Measurements from ENCODE around the gene EDN3. TPM values are rescaled to one million over a fixed set of nuclear protein-coding genes. Genes with fewer than 3 reads are reported as not detected.
"Not testable (repeated sequence)": the region's sequence is repeated elsewhere in the genome, so short reads cannot be mapped to it uniquely, and the experiment has no call there.

Gene EDN3
- total and polyA plus RNA-seq, 2 of the 8 experiments (the other 6 are each of a cell fraction or from before 2014, with no cell fraction given): 0.17 to 0.38 TPM

GRCh38 chr20:59356662-59357165, 56.3 kb downstream of the EDN3 start (continued):
- TF ChIP-seq HDAC6 (IDR thresholded peaks at IDR 0.05; ENCODE audit: low read depth, low read length) (no peak), TAF1 (IDR thresholded peaks at IDR 0.05; ENCODE audit: low read depth, low read length) (no peak), CHD1 (IDR thresholded peaks at IDR 0.05; ENCODE audit: low read depth, low read length) (no peak)
- TF ChIP-seq, protein P1, sequence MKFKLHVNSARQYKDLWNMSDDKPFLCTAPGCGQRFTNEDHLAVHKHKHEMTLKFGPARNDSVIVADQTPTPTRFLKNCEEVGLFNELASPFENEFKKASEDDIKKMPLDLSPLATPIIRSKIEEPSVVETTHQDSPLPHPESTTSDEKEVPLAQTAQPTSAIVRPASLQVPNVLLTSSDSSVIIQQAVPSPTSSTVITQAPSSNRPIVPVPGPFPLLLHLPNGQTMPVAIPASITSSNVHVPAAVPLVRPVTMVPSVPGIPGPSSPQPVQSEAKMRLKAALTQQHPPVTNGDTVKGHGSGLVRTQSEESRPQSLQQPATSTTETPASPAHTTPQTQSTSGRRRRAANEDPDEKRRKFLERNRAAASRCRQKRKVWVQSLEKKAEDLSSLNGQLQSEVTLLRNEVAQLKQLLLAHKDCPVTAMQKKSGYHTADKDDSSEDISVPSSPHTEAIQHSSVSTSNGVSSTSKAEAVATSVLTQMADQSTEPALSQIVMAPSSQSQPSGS (IDR thresholded peaks at IDR 0.05; ENCODE audit: low read length): no peak

DNA sequence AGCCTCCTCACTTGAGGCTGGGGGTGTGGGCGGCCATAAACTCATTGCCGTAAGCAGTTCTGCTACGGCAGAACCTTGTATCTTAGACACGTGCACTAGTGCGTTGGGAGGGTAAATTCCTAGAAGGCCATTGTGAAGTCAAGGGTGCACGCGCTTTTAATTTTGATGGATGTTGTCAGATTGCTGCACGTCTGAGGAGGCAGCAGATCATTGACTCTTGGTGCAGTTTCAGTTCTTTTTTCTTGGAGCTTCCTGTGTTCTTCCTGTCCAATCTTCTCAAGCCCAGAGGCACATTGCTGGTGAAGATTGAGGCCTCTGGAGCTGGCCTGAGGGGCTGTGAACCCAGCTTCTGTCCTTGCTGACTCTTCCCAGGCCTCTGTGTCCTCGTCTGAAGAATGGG, 58.4 kb downstream of the EDN3 start:
- H3K9ac ChIP-seq (replicated peaks in 1 of 4; ENCODE audit: extremely low read depth in 1 of 4, low read depth in 3 of 4, low read length in 3 of 4); H4K20me1 ChIP-seq (replicated peaks in 1 of 2; ENCODE audit: control insufficient read depth in 1 of 2, insufficient read depth in 2 of 2, low read length in 2 of 2); H3K27ac ChIP-seq (ENCODE audit: low read depth, low read length); H3K4me1 ChIP-seq (replicated peaks in 1 of 4; ENCODE audit: control insufficient read depth in 3 of 4, insufficient read depth in 4 of 4, low read length in 3 of 4); H2AK5ac ChIP-seq (ENCODE audit: low read depth, low read length); H3K23ac ChIP-seq (ENCODE audit: insufficient read length); H3K4me3 ChIP-seq (ENCODE audit: extremely low read depth in 1 of 4, insufficient read depth in 2 of 4, low read depth in 3 of 4, low read length in 4 of 4); H3K4me2 ChIP-seq (ENCODE audit: insufficient read depth in 1 of 2, low read depth in 2 of 2, low read length in 2 of 2); H3K4ac ChIP-seq (replicated peaks; ENCODE audit: insufficient read length, low read depth, low read length); H3K23me2 ChIP-seq (ENCODE audit: low read depth, low read length); H2BK120ac ChIP-seq (replicated peaks; ENCODE audit: low read depth, low read length); H4K5ac ChIP-seq (ENCODE audit: insufficient read length, low read depth, low read length); H3K36me3 ChIP-seq (ENCODE audit: control insufficient read depth in 2 of 4, insufficient read depth in 4 of 4, low read length in 3 of 4); POLR2A ChIA-PET (ENCODE audit: partially characterized antibody); H3K79me1 ChIP-seq (ENCODE audit: low read depth, low read length); H2BK5ac ChIP-seq (ENCODE audit: low read depth, low read length); H2BK12ac ChIP-seq (ENCODE audit: low read depth, low read length); H3K18ac ChIP-seq (ENCODE audit: extremely low read depth, low read length); H2BK20ac ChIP-seq (ENCODE audit: low read length); H3K14ac ChIP-seq (ENCODE audit: insufficient read length); H3K9me3 ChIP-seq (ENCODE audit: insufficient read depth in 2 of 2, low read depth in 1 of 2, low read length in 1 of 2); DNase-seq (ENCODE audit: low read depth in 1 of 2, low spot score in 2 of 2); H3K56ac ChIP-seq (replicated peaks; ENCODE audit: insufficient read length, low read depth, low read length); H3K27me3 ChIP-seq (replicated peaks in 1 of 4; ENCODE audit: control insufficient read depth in 3 of 4, extremely low read depth in 1 of 4, insufficient read depth in 3 of 4, low read length in 3 of 4); H2AFZ ChIP-seq (ENCODE audit: low read length); H4K91ac ChIP-seq (replicated peaks; ENCODE audit: insufficient read length, low read length); CTCF ChIA-PET (ENCODE audit: partially characterized antibody); H4K8ac ChIP-seq (ENCODE audit: extremely low read depth, insufficient read depth, low read length); H2BK15ac ChIP-seq (ENCODE audit: low read length); H3K79me2 ChIP-seq (ENCODE audit: control insufficient read depth in 1 of 2, insufficient read depth in 2 of 2, low read length in 2 of 2): not testable (repeated sequence)
- 80% methylated on average over 1 of the region's 9 CpGs; no CpG with 5 or more reads in 1 of the 2 experiments for WGBS, 2 experiments (ENCODE audit: extremely low coverage in 1 of 2, insufficient coverage in 1 of 2, insufficient read length in 1 of 2, insufficient replicate concordance in 2 of 2, low coverage in 1 of 2, low lambda C conversion rate in 2 of 2, missing lambda C conversion rate in 1 of 2)
- FAIRE-seq: peak; percentile 52
